Measurements from ENCODE around the gene LARGE1.

GRCh38 chr22:33456511-33456910 lies 463.8 kb downstream of the LARGE1 start:
- TF ChIP-seq MAX (IDR thresholded peaks at IDR 0.05) (no peak), CTCF (IDR thresholded peaks at IDR 0.05 in 2 of 3, conservative IDR thresholded peaks at IDR 0.05 in 1 of 3; ENCODE audit: borderline replicate concordance in 1 of 3, insufficient read depth in 1 of 3, low read depth in 2 of 3, low read length in 2 of 3) (no peak), RAD21 (IDR thresholded peaks at IDR 0.05; ENCODE audit: low read depth) (no peak), POLR2AphosphoS5 (IDR thresholded peaks at IDR 0.05; ENCODE audit: low read depth, low read length) (no peak), SIN3A (IDR thresholded peaks at IDR 0.05; ENCODE audit: low read depth) (no peak), JUND (IDR thresholded peaks at IDR 0.05) (no peak), EZH2 (IDR thresholded peaks at IDR 0.05) (no peak), ZFX (IDR thresholded peaks at IDR 0.05) (no peak), SP1 (IDR thresholded peaks at IDR 0.05; ENCODE audit: low read depth) (no peak), EGR1 (IDR thresholded peaks at IDR 0.05; ENCODE audit: low read depth) (no peak), SRF (IDR thresholded peaks at IDR 0.05; ENCODE audit: low read depth) (no peak), CEBPB (IDR thresholded peaks at IDR 0.05; ENCODE audit: low read depth) (no peak)
